GM21528 (cell line): ENCODE measurements around the gene OR56B1.

ENCODE experiments used
- ATAC-seq: cut with Tn5 transposase; IDR thresholded peaks from one replicate; pipeline ENCODE4 v1.9.1; 2021; ENCODE audit warnings: mild to moderate bottlenecking, moderate library complexity; ENCODE audit not compliant: unreplicated experiment, low FRiP score

Gene OR56B1

GRCh38 chr11:5726351-5726750, 9.9 kb upstream of the OR56B1 start:
- ATAC-seq: no peak

GRCh38 chr11:5727691-5728090, 8.6 kb upstream of the OR56B1 start:
- ATAC-seq: no peak

- no peak for ATAC-seq
Measured at GRCh38 chr11:5737091-5737490, 843 bp downstream of the OR56B1 start.

GRCh38 chr11:5737670-5738392, 1.6 kb downstream of the OR56B1 start:
- ATAC-seq: no peak

- ATAC-seq: no peak
Measured at GRCh38 chr11:5738431-5738830, 2.2 kb downstream of the OR56B1 start.

- ATAC-seq: no peak
Measured at GRCh38 chr11:5746614-5747013, 10.4 kb downstream of the OR56B1 start.

GRCh38 chr11:5749836-5750235, 13.6 kb downstream of the OR56B1 start:
- no peak for ATAC-seq

- no peak for ATAC-seq
Measured at GRCh38 chr11:5753943-5754342, 17.7 kb downstream of the OR56B1 start, which contains the start of gene OR52N4. OR52N4 (plus strand) TSS chr11:5754243; CDS start chr11:5754741, 498 bp downstream.

- no peak for ATAC-seq
Measured at GRCh38 chr11:5767056-5767455, 30.8 kb downstream of the OR56B1 start.

GRCh38 chr11:5783255-5783654, 47.0 kb downstream of the OR56B1 start, which contains the start of gene OR52N5:
OR52N5 (minus strand) TSS chr11:5783355; CDS start chr11:5778634, 4,721 bp downstream.
- no peak for ATAC-seq
